Left cardiac atrium (tissue), 4 donors: ENCODE data around the gene PSD. TPM values are rescaled to one million over a fixed set of nuclear protein-coding genes. Genes with fewer than 3 reads are reported as not detected.
"Not testable (repeated sequence)": the region's sequence is repeated elsewhere in the genome, so short reads cannot be mapped to it uniquely, and the experiment has no call there.

ENCODE experiments used
- ATAC-seq, 2 donors: fragments of 200-7000 bp; cut with Tn5 transposase; one replicate each; pipeline ENCODE4 v1.9.1; 2020; ENCODE audit warnings: mild to moderate bottlenecking in 2 of 2, moderate library complexity in 2 of 2
- DNase-seq: peaks from one replicate; pipeline ENCODE4 v3.0.0-alpha.2; 2020
- intact Hi-C, 2 donors: fragments of 100-400 bp; cut with DNase I; formaldehyde crosslinking; loops; one replicate each; pipeline versions ENCODE4 v1.14.1 to v1.15.1; 2022 to 2023
- long read RNA-seq: library from polyadenylated mRNA; unstranded; transcript quantifications from one replicate; pipeline ENCODE4 v2.0.0, GENCODE V29; 2021
- total RNA-seq, 2 donors: library from RNA; stranded (reverse); fragmentation: NEBNext Ultra II Directional; extraction: Animal tissue kit (Norgen Biotek cat#: 25700); gene quantifications; one replicate each; pipeline ENCODE4 v1.2.1, GENCODE V29; 2021
- donor health status: DM: no; HTN: yes; CAD: no.
- donor health status: DM: no; HTN: yes; CAD: no; lungs with severe emphysema.
- donor health status: DM: yes; HTN: yes; CAD: no.
- donor health status: Dilated cardiomyopathy.

Gene PSD
- total RNA-seq, result 1 to 10 TPM; 2.3 to 3.4 TPM
- long read RNA-seq, result 0 reads

DNA sequence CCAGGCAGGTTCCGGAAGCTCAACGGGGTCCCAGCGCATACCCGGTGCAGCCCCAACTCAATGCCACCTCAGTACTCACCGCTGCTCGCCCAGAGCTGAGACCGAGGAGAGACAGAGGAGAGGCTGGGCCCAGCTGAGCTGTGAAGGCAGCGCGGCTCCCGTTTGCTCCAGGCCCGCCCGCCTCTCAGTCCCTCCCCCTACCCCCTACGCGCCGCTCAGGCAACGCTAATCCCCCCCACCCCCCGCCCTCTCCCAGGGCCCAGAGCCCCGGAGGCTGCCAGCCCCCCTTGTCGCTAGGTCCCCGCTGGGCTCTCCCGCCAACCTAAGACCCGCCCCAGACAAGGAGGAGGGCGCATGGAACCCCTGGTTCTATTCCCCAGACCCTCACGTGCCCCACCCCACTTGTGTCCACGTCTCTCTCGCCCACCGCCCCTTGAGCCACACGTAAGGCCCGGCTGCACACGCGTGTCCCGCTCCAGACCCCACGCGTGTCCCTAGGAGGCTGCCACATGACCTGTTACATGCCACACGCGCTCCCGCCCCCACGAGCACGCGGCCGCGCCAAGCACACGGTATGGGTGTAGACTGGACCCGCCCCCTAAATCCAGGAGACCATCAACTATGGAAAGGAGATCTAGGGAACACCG lies at the start of gene PSD:
PSD (minus strand) TSS at position 164 of the 647 bp plus-strand sequence. CDS start 1,747 bp downstream, outside the sequence.
- no peak for ATAC-seq
- no peak for DNase-seq
- intact Hi-C loops, result no loop called here

GRCh38 chr10:102467971-102468438 lies 49.4 kb upstream of the PSD start:
- DNase-seq (no peak), ATAC-seq (no peak)
- intact Hi-C loops, result no loop called here

GRCh38 chr10:102467318-102467717 lies 48.7 kb upstream of the PSD start:
- intact Hi-C loops, result no loop called here
- DNase-seq, result no peak
- no peak for ATAC-seq

GRCh38 chr10:102465466-102465865 lies 46.9 kb upstream of the PSD start:
- intact Hi-C loops, result no loop called here
- ATAC-seq (no peak), DNase-seq (no peak)

DNA sequence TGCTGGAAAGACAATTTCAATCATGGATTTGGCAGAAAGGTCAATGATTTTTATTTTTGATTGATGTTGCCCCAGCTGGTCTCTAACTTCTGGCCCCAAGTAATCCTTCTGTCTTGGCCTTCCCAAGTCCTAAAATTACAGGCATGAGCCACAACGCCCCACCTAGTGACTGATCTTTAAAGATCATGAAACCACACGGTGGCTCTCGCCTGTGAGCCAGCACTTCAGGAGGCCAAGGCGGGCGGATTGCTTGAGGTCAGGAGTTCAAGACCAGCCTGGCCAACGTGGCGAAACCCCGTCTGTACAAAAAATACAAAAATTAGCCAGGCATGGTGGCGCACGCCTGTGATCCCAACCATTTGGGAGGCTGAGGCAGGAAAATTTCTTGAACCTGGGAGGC lies 45.4 kb upstream of the PSD start:
- intact Hi-C loops, result no loop called here
- ATAC-seq (no peak), DNase-seq (no peak)

DNA sequence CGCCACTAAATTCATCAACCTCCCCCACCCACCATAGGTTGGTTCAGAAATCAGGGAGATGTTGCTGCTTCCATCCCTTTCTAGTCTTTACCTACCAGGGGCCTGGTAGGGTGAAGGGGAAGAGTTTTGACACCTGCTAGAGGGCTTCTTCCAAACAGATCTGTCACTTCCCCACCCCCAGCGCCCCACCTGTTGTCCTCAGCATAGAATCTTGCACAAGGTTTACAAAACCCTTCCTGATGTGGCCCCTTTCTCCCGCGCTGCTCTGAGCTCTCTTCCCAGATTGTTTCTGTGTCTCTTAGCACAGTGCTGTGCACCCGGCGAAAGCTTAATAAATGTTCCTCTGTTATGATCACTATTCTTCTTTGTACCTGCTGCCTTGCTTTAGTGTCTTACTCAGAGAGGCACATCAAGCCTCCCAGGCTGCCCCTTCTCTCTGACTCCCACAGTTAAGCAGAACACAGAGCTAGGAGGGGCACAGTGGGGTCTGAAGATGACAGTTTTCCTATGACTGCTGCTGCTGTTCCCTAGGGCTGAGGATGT lies 44.0 kb upstream of the PSD start:
- no peak for ATAC-seq
- no peak for DNase-seq
- intact Hi-C loops, result no loop called here

DNA sequence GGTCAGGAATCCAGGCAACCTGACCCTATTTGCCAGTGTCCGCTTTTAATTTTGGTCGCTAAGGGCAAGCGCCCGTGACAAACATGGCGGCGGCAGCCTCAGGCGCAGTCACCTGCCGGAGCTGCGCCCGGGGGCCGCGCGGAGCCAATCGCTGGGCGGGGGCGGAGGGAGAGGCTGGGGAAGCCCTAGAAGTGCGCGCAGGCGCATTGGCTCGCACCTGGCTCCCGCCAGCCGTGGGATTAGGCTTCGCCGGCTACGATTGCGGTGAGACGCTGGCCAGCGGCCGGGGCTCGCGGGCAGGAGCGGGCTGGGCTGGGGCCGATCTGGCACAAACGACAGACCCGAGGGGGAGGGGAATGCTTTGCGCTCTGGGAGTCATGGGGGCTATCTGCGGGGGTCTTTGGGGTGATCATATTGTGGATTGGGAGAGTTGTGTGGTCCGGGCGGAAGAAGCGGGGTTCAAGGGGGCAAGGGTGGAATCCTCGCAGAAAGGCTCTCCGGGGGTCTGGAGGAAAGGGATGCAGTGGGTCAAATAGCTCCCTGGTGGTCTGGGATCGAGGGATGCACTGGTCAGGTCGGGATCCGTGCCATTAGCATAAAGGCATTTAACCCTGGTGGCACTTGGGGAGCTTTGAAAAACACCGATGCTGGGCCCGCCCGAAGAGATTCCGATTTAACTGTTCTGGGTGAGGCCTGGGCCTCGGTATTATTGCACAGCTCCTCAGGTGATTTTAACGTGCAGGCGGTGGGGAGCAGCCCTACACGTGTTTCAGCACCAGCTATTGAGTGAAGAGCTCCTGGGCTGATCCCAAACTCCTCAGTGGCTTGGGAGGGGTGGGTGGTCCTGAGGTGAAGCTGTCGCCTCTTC lies 42.8 kb upstream of the PSD start:
- intact Hi-C loops, result no loop called here
- ATAC-seq, result peak; percentile 97 to 98
- DNase-seq, result peak; percentile 94

DNA sequence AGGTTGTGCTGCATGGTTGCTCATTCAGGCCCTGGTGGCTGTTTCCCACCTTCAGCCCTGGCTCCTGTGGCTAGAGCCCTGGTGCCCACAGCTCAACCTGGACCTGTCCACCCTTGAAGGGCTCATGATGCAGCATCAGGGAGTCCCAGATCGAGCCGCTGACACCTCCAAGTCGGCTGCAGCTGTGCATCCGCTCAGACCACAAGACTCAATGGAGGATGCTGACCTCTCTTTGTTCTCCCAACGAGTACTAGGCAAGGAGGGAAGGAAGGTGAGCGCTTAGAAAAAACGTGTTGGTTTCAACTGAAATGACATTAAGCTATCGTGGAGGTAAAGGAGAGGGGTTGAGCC lies 42.2 kb upstream of the PSD start:
- ATAC-seq (peak; percentile 4 to 13), DNase-seq (no peak)
- intact Hi-C loops, result no loop called here

DNA sequence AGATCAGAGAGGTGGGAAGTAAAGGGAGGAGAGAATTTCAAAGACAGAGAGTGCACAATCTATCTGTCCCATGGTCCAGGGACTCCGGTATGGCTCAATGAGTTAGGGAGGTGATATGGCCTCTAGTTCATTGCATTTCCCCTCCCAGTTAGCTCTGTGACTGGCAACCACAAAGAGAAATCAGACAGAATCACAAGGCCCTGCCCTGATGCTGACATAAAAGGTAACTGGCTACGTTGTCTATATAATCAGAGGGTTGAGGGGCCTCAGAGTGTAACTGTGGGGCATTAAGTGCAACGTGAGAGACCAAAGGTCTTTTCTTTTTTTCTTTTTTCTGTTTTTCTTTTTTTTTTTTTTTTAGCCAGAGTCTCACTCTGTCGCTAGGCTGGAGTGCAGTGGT lies 40.1 kb upstream of the PSD start:
- DNase-seq (no peak), ATAC-seq (no peak)
- intact Hi-C loops, result no loop called here

DNA sequence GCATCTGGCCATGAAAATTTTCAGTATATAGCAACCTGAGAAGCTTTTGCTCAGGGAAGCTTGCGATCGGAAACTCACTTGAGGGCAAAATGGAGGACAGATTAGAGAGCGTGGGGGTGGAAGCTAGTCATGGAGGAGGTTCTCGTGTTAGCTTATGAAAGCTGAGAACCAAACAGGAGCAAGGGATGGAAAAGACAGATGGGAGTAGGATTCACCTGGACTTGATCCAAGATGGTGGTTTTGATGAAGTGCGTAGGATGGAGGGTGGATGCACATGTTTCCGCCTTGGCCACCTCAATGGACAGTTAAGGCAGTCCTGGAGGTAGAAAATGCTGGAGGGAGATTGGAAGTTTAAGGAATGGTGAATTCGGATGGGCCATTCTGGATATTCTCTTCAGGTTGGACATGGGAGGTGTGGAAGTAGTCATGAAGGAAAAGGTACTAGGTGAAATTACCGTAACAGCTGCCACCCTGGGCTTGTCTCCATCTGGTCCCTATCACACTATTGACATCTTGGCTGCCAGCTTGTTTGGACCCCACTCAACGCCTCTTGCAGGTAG lies 39.1 kb upstream of the PSD start:
- DNase-seq, result no peak
- intact Hi-C loops, result no loop called here
- ATAC-seq, result no peak

DNA sequence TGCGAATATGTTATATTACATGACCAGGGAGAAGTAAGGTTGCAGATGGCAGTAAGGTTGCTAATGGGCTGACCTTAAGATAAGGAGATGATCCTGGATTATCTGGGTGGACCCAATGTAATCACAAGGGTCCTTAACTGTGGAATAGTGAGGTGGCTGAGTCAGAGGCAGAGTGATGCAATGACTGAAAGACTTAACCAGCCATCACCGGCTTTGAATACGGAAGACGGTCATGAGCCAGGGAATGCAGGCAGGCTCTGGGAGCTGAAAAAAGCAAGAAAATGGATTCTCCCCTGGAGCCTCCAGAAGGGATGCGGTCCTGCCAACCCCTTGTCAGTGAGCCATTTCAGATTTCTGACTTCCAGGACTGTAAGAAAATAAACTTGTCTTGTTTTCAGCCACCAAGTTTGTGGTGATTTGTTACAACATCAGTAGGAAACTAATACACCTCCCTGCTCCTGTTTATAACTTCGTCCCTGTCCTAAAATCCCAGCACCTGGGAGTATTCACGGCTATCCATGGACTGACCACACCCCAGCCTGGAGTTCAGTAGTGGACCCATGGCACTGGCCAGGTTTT lies 37.4 kb upstream of the PSD start:
- peak in 1 of 2 donors; percentile 36 for ATAC-seq
- intact Hi-C loops, result no loop called here

GRCh38 chr10:102454662-102455487 lies 36.3 kb upstream of the PSD start:
- DNase-seq, intact Hi-C loops, ATAC-seq: not testable (repeated sequence)

More for the DNA sequence above, 37.4 kb upstream of the PSD start:
- DNase-seq, result no peak

GRCh38 chr10:102453502-102453901 lies 34.9 kb upstream of the PSD start:
- intact Hi-C loops, result no loop called here
- no peak for ATAC-seq
- no peak for DNase-seq

GRCh38 chr10:102452672-102453340 lies 34.2 kb upstream of the PSD start:
- ATAC-seq (peak in 1 of 2 donors; percentile 26), DNase-seq (peak; percentile 55)
- intact Hi-C loops, result no loop called here

- DNase-seq, result no peak
- intact Hi-C loops, result no loop called here
- peak in 1 of 2 donors; percentile 3 for ATAC-seq
These were observed 32.8 kb upstream of the PSD start, which contains the start of gene C10orf95 for GRCh38 chr10:102451105-102451969. Gene C10orf95, minus strand, starts transcription at chr10:102451543. Its CDS starts 450 bp downstream, at chr10:102451093.

DNA sequence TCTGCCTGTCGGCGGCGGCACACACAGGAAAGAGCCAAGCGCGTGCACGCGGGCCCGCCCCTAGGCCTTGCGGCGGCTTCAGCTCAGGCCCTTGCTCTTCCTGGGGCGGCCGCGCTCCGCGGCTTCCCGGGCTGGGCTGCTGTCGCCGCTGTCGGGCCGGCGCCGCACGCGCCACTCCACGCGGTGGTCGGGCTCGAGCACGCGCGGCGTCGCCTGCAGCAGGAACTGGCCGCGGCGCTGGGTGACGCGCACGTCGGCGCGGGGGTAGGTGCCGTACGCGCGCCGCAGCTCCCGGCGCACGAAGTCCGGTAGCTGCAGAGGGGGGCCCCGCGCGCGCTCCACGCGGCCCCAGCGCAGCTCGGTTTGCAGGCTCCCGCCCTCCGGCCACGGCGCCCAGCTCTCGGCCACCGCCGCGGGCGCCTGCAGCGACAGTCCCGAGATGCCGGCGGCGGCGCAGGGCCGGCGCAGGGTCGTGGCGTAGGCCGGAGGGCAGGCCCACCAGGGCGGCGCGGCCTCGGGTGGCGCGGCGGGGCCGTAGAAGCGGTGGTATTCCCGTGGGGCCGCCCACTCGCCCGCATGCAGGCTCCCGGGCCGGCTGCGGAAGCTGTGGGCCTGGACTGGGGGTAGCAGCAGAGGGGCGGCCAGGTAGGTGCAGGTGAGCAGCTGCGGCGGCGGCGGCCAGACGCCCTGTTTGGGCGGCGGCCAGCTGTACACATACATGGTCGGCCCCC lies 32.0 kb upstream of the PSD start:
- intact Hi-C loops, result no loop called here
- DNase-seq (peak; percentile 89), ATAC-seq (peak; percentile 90 to 96)

GRCh38 chr10:102450124-102450373 lies 31.5 kb upstream of the PSD start:
- DNase-seq, result no peak
- intact Hi-C loops, result no loop called here
- no peak for ATAC-seq
